Measurements from ENCODE around the gene BDH2.

The BDH2 gene

GRCh38 chr4:103098756-103099440 is 736 bp downstream of the BDH2 start:
- peak overlapping the region; percentile 90 for H3K4me3 ChIP-seq (ENCODE audit: low read length)
- H2AFZ ChIP-seq (ENCODE audit: low read depth, low read length): peak overlapping the region; percentile 92
- H3K27me3 ChIP-seq (ENCODE audit: insufficient read depth, low read length): no peaks in the 10 kb centered on the region
- H3K4me1 ChIP-seq (ENCODE audit: insufficient read depth, low read length): peaks cover 24% of the 10 kb centered on the region
- H3K36me3 ChIP-seq (ENCODE audit: insufficient read depth, low read length): peaks cover 4% of the 10 kb centered on the region
- no peaks in the 10 kb centered on the region for H3K9me3 ChIP-seq (ENCODE audit: low read length)

DNA sequence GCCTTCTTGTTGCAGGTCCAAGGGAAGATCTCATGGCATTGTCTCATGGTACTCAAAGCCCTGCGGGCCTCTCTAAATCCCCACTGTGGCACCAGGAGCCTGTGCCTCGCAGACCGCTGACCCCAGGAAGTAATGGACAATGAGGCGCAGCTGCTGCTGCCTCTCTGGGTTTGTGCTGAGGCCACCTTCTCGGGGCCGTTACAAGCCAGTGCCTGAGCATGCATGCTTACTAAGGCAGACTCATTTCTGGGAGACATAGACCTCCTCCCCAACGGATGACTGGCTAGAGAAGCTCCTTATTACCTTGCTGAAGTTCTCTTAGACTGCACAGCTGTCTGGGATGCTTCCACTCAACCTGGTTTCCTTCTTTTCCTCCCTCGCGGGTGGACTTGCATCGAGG is 1.3 kb downstream of the BDH2 start:
- Histone ChIP-seq H2AFZ (ENCODE audit: low read depth, low read length) (no peak overlapping the region), H3K9me3 (ENCODE audit: low read length) (no peaks in the 10 kb centered on the region), H3K27me3 (ENCODE audit: insufficient read depth, low read length) (no peaks in the 10 kb centered on the region), H3K4me3 (ENCODE audit: low read length) (peak overlapping the region; percentile 90), H3K4me1 (ENCODE audit: insufficient read depth, low read length) (peaks cover 24% of the 10 kb centered on the region), H3K36me3 (ENCODE audit: insufficient read depth, low read length) (peaks cover 7% of the 10 kb centered on the region)

GRCh38 chr4:103097112-103097511 is 2.5 kb downstream of the BDH2 start:
- Histone ChIP-seq H3K36me3 (ENCODE audit: insufficient read depth, low read length) (peaks cover 17% of the 10 kb centered on the region), H3K4me1 (ENCODE audit: insufficient read depth, low read length) (peaks cover 24% of the 10 kb centered on the region), H3K27me3 (ENCODE audit: insufficient read depth, low read length) (no peaks in the 10 kb centered on the region), H3K9me3 (ENCODE audit: low read length) (no peaks in the 10 kb centered on the region), H2AFZ (ENCODE audit: low read depth, low read length) (no peak overlapping the region), H3K4me3 (ENCODE audit: low read length) (no peak overlapping the region)

GRCh38 chr4:103095080-103095479 is 4.6 kb downstream of the BDH2 start:
- Histone ChIP-seq H2AFZ (ENCODE audit: low read depth, low read length) (no peak overlapping the region), H3K4me3 (ENCODE audit: low read length) (no peak overlapping the region), H3K9me3 (ENCODE audit: low read length) (no peaks in the 10 kb centered on the region), H3K27me3 (ENCODE audit: insufficient read depth, low read length) (no peaks in the 10 kb centered on the region), H3K36me3 (ENCODE audit: insufficient read depth, low read length) (peaks cover 35% of the 10 kb centered on the region), H3K4me1 (ENCODE audit: insufficient read depth, low read length) (peaks cover 15% of the 10 kb centered on the region)

- H3K9me3 ChIP-seq (ENCODE audit: low read length): no peaks in the 10 kb centered on the region
- H3K27me3 ChIP-seq (ENCODE audit: insufficient read depth, low read length): no peaks in the 10 kb centered on the region
- H3K36me3 ChIP-seq (ENCODE audit: insufficient read depth, low read length): peaks cover 62% of the 10 kb centered on the region
- no peak overlapping the region for H3K4me3 ChIP-seq (ENCODE audit: low read length)
- H3K4me1 ChIP-seq (ENCODE audit: insufficient read depth, low read length): no peaks in the 10 kb centered on the region
- no peak overlapping the region for H2AFZ ChIP-seq (ENCODE audit: low read depth, low read length)
These were observed 7.4 kb downstream of the BDH2 start for GRCh38 chr4:103092245-103092644.

DNA sequence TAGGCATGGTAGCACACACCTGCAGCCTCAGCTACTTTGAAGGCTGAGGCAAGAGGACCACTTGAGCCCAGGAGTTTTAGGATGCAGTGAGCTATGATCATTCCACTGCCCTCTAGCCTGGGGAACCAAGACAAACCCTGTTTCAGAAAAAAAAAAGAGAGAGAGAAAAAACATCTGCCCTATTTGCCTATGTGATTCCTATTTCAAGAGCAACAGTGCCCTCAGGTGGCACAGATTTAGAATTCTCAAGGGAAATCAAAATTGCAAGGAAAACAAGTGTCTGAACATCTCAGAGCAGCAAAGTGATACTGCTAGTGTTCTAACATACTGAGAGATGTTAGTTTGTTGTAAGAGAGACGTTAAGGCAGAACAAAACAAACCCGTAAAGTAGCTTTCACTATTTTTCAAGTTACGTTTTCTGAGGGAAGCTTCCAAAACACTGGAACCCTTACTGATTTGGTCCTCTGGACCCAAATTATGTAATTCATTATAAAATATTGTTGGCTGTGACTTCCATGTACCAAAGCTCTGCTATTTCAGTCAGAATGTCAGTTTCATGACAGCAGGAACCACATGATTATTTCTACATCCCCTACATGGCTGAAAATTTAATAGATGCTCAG is 7.9 kb downstream of the BDH2 start:
- Histone ChIP-seq H3K4me1 (ENCODE audit: insufficient read depth, low read length) (no peaks in the 10 kb centered on the region), H2AFZ (ENCODE audit: low read depth, low read length) (no peak overlapping the region), H3K27me3 (ENCODE audit: insufficient read depth, low read length) (no peaks in the 10 kb centered on the region), H3K36me3 (ENCODE audit: insufficient read depth, low read length) (peaks cover 68% of the 10 kb centered on the region), H3K9me3 (ENCODE audit: low read length) (no peaks in the 10 kb centered on the region), H3K4me3 (ENCODE audit: low read length) (no peak overlapping the region)

DNA sequence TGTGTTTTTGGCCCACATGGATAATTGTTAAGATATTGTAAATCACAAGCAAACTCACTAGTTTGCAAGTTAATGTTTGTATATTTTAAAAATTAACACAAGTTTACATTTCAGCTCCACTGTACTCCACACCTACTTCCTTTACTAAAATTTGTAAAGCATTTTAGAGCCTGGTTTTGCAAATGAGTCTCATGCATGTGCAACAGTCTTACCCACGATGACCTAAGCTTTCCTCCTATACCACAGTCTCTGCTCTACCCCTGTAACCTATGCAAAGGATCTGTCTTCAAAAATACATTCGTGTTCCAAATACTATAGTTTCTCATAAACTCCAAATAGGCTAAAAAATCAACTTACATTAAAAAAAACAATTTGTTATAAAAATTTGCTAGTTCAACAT is 10.2 kb downstream of the BDH2 start:
- Histone ChIP-seq H3K4me1 (ENCODE audit: insufficient read depth, low read length) (no peaks in the 10 kb centered on the region), H3K27me3 (ENCODE audit: insufficient read depth, low read length) (no peaks in the 10 kb centered on the region), H2AFZ (ENCODE audit: low read depth, low read length) (no peak overlapping the region), H3K36me3 (ENCODE audit: insufficient read depth, low read length) (peaks cover 87% of the 10 kb centered on the region), H3K9me3 (ENCODE audit: low read length) (no peaks in the 10 kb centered on the region), H3K4me3 (ENCODE audit: low read length) (no peak overlapping the region)

GRCh38 chr4:103086551-103086950 is 13.1 kb downstream of the BDH2 start:
- H3K4me3 ChIP-seq (ENCODE audit: low read length): no peak overlapping the region
- H2AFZ ChIP-seq (ENCODE audit: low read depth, low read length): no peak overlapping the region
- H3K4me1 ChIP-seq (ENCODE audit: insufficient read depth, low read length): no peaks in the 10 kb centered on the region
- H3K36me3 ChIP-seq (ENCODE audit: insufficient read depth, low read length): peaks cover 85% of the 10 kb centered on the region
- H3K9me3 ChIP-seq (ENCODE audit: low read length): no peaks in the 10 kb centered on the region
- no peaks in the 10 kb centered on the region for H3K27me3 ChIP-seq (ENCODE audit: insufficient read depth, low read length)

DNA sequence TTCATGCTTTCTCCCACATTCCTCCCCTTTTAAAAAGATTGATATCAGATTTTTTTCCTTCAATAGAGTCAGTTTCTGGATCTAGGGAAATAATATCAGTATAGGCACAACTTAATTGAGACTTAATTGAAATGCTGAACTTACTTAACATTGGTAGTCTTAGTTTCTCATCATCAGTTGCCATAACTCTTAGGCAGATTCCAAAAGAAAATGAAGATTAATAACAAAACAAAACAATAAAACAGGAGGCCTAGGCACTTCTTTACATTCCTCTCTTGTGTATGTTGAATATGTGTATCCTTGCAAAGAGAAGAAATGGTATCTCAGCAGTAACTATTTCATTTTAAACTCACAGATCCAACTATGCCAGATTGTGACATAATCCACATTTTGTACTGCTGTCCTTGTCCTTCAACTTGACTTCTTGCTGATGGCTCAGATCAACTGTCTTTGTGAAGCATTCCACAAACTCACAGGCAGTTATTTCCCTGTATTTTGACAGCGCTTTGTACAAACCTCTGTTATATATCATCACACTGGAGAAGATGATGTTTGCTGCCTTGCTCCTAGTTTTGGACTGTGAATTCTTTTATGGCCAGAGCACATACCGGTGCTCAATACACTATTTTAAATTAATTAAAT is 14.0 kb downstream of the BDH2 start:
- Histone ChIP-seq H3K9me3 (ENCODE audit: low read length) (no peaks in the 10 kb centered on the region), H3K27me3 (ENCODE audit: insufficient read depth, low read length) (no peaks in the 10 kb centered on the region), H3K4me1 (ENCODE audit: insufficient read depth, low read length) (no peaks in the 10 kb centered on the region), H3K36me3 (ENCODE audit: insufficient read depth, low read length) (peaks cover 81% of the 10 kb centered on the region), H3K4me3 (ENCODE audit: low read length) (no peak overlapping the region), H2AFZ (ENCODE audit: low read depth, low read length) (no peak overlapping the region)

DNA sequence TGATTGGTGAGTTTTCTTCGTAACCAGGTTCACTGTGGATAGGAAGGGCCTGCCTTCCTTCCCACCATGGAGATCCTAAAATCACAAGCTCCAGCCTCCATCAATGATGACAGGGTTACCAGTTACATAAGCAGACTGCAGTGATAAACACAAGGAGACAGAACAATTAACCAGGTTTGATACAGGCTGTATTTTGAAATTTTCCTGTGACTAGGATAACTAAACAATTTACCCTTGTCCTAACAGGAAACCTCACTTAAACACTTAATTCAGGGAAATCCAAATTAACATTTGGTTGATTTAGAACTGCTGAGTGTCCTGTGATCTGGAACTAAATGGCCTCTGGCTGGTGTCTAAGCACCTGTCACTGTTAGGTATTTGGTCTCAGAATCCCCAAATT is 20.0 kb downstream of the BDH2 start:
- no peaks in the 10 kb centered on the region for H3K9me3 ChIP-seq (ENCODE audit: low read length)
- H3K36me3 ChIP-seq (ENCODE audit: insufficient read depth, low read length): peaks cover 33% of the 10 kb centered on the region
- H3K27me3 ChIP-seq (ENCODE audit: insufficient read depth, low read length): no peaks in the 10 kb centered on the region
- no peak overlapping the region for H3K4me3 ChIP-seq (ENCODE audit: low read length)
- H3K4me1 ChIP-seq (ENCODE audit: insufficient read depth, low read length): peaks cover 7% of the 10 kb centered on the region
- H2AFZ ChIP-seq (ENCODE audit: low read depth, low read length): no peak overlapping the region

DNA sequence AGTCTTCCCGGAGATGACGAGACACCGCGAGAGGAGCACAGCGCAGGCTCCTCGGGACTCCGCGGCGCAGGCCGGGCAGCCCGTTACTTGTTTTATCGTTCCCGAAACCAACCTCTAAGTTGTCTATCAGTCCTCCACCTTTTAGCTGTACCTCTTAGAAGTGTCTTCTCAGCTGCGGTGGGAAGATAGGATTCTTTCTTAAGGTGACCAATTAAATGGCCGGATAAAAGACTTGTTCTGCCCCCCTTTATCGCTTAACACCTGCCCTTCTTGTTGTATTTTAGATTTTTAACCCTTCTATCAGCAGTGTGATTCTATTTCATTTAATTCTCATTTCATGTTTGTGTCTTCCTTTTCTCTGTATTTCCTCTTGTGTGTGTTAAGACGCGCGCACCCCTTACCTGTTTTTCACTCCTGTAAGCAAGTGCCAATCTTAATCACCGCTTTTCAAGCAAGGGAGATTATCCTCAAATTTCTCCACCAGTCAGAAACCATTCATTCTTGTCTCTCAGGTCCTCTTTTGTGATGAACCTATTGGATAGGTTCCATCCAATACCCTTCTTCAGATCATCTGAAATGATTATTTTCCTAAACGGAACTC is 22.8 kb downstream of the BDH2 start, which contains the start of gene SLC9B2:
SLC9B2 (minus strand) TSS at position 15 of the 601 bp plus-strand sequence. CDS start 9,211 bp downstream, outside the sequence.
- Histone ChIP-seq H3K4me3 (ENCODE audit: low read length) (peak within 1 kb of the TSS; percentile 74), H3K36me3 (ENCODE audit: insufficient read depth, low read length) (peaks cover 21% of the 10 kb centered on the region), H3K4me1 (ENCODE audit: insufficient read depth, low read length) (peaks cover 7% of the 10 kb centered on the region), H2AFZ (ENCODE audit: low read depth, low read length) (peak within 1 kb of the TSS; percentile 94), H3K27me3 (ENCODE audit: insufficient read depth, low read length) (no peaks in the 10 kb centered on the region), H3K9me3 (ENCODE audit: low read length) (no peaks in the 10 kb centered on the region)

DNA sequence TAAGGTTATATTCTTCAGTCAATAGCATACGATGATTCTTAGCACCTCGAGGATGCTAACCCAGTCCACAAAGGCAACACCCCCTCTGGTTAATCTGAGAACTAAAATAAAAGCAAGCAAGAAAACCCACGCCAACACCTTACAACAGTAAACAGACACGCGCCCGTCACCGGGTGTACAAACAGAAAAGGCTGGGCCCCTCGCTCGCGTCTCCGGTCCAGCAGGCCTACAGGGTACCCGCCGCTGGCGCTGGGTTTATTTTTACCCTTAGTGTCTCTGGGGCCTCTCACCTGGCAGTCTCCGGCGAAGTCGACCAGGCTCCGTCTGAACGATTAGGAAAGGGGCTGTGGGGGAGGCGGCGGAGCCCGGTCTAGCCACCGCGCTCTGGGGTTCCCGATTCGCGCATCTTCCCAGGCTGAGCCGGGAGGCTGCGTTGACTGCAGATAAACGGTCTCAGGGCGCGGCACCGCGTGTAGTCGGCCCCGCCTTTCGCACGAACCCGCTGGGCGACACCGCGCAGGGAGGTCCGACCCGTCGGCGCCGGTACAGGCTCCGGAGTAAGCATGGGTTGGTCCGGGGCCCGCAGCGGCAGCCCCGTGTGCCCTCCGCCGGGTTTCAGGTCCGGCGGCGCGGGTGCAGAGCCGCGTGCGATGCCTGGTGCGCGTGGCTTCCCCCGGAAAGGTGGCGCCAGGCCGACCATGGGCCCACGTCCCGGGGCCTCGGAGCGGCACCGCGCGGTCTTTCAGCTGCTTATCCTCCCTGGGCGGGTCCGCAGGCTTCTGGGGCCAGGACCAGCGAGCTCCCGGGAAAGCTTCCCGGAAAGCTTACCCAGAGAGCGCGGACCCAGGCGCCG is 23.5 kb downstream of the BDH2 start:
- no peaks in the 10 kb centered on the region for H3K9me3 ChIP-seq (ENCODE audit: low read length)
- peaks cover 7% of the 10 kb centered on the region for H3K4me1 ChIP-seq (ENCODE audit: insufficient read depth, low read length)
- peaks cover 17% of the 10 kb centered on the region for H3K36me3 ChIP-seq (ENCODE audit: insufficient read depth, low read length)
- peak overlapping the region; percentile 74 for H3K4me3 ChIP-seq (ENCODE audit: low read length)
- H2AFZ ChIP-seq (ENCODE audit: low read depth, low read length): peak overlapping the region; percentile 94
- H3K27me3 ChIP-seq (ENCODE audit: insufficient read depth, low read length): no peaks in the 10 kb centered on the region
